ENCODE data around the gene ZFAND3.

ZFAND3 gene

DNA sequence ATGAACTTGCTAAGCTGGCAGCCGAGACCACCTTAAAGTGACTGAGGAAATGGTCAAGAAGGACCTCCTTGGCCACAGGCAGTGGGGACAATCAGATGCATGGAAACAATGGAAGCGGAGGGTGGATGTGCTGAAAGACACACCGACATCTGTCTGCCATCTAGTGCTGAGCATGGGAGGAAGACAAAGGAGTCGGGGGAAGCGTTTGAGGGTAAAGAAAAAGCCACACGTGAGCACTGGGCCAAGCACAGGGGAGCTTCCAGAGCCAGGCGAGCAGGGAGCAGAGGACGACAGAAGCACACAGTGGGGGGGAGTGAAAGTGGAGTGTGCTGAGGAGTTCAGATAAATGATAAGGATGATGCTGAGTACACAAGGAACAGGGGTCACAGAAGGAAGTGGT is 367.8 kb downstream of the ZFAND3 start:
- no peak for DNase-seq (ENCODE audit: low read depth)

DNA sequence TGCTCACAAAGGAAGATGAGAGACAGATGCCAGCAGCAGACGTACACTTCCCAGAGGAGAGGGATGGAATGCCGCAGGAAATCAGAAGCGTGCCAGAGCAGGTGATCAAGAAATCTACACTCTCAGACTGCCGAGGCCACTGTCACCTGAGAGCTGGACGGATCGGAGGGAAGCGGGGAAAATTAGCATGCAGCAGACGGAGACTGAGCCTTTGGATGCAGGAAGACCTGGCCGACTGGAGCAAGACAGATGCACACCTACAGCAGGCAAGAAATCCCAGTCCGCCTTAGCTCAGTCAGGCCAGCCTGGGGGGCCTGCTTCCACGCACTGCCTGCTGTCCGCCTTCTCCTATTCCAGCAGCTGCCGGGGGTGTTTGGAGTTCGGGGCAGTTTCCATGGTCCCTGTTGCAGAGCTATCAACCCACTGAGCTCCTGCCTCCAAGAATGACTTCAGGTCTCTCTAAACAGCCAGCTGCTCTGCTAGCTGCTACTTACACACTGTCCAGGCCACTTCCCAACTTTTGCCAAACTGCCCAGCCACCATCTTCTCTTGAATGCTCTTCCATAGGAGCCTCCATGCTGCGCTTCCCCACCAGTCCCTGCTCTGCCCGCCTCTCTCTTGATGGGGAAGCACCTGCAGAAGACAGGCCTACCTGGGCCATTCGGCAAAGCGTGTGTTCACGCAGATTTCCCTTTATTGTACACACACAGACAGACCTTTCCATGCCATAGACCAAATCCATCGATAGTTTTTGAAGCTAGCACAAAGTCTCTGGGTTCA is 368.5 kb downstream of the ZFAND3 start:
- DNase-seq (ENCODE audit: low read depth), result no peak

DNA sequence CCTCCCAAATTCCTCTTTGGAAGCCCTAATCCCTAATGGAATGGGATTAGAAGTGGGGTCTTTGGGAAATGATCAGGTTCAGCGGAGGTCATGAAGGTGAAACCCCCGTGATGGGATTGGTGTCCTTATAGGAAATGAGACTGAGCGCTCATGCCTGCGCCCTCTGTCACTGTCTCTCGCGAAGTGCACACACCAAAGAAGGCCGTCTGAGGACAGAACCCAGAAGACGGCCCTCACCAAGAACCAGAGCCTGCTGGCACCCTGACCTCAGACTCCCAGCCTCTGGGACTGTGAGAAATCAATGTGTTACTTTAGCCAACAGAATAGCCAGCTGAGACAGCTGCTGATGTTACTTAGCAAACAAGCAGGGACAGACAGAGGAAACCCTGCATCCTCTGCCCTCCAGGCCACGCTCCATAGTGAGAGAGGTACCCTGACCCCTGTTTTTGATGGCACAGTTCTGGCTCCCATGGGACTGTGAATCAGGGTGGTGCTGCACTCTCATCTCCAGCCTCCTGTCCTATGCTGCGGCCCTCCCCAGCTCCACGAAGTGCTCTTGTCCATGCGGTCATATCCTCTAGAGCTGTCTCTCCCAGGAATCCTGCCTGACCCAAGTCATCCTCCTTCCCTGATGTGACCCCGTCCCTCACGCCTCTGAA is 369.3 kb downstream of the ZFAND3 start:
- no peak for DNase-seq (ENCODE audit: low read depth)

DNA sequence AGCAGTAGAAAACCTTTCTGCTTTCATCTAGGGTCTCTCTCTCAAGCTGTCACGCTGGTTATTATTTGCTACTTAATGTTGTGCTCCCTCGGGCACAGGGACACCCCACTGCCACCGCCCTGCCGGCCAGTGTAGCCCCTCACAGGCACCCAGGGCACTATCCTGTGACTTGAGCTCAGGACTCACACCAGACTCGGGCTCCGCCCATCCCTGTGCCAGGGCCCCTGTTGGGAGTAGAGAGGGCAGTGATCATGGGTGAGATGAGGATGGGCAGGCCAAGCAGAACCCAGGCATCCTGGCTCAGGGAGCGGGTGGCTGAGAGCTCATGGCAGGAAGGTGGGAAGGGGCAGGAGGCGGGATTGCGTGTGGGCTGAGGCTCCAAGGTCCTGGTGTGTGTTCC is 371.9 kb downstream of the ZFAND3 start:
- no peak for DNase-seq (ENCODE audit: low read depth)

DNA sequence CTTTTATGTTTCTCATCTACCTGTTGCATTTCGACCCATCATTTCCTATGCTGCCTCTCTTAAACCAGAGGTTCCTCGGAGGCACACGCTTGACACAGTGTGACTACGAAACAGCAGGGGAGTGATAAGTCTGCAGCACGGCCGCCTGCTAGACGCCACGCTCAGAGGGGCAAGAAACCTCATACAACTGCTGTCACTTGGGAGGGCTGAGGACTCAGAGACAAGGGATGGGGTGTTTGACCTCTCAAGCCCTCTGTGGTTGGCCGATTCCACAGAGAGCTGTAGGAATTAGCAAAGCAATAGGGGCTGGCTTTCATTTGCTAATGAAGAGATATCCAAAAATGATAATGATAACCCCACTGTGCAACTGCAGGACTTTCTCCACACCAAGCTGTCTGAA is 372.5 kb downstream of the ZFAND3 start:
- DNase-seq (ENCODE audit: low read depth), result no peak

DNA sequence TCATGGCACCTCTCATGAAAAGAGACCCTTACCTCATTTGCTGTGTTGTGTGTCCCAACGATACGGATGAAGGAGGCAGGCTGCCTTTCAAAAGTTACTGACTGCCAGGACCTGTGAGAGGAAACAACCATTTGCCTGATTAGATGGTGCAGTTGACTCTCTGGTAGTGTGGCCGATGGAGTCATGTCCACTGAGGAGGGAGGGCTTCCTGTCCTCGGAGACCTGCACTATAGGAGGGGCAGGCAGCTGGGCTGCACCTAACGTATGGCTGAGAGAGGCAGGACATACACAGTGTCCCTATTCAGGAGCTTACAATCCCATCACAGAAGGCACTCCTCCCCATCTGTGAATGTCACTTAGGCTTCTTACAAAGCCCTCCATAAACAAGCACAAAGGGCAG is 373.0 kb downstream of the ZFAND3 start:
- DNase-seq (ENCODE audit: low read depth), result no peak

DNA sequence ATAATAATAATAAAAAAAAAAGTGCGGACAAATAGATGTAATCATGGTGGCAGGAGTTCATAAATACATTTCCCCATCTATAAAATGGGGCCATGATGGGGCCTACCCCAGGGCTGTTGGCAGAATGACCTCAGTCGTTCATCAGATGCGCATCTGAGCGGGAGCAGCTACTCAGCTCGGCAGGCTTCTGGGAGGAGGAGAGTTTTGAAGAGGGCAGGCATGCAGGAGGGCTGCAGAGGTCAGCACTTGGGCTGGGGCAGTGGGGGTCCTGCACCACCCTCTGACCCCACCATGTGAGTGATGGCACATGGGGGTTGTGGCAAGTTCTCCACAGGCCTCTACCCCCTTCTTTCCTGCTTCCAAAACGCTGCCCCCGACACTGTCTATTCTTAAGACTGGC is 373.5 kb downstream of the ZFAND3 start:
- no peak for DNase-seq (ENCODE audit: low read depth)

DNA sequence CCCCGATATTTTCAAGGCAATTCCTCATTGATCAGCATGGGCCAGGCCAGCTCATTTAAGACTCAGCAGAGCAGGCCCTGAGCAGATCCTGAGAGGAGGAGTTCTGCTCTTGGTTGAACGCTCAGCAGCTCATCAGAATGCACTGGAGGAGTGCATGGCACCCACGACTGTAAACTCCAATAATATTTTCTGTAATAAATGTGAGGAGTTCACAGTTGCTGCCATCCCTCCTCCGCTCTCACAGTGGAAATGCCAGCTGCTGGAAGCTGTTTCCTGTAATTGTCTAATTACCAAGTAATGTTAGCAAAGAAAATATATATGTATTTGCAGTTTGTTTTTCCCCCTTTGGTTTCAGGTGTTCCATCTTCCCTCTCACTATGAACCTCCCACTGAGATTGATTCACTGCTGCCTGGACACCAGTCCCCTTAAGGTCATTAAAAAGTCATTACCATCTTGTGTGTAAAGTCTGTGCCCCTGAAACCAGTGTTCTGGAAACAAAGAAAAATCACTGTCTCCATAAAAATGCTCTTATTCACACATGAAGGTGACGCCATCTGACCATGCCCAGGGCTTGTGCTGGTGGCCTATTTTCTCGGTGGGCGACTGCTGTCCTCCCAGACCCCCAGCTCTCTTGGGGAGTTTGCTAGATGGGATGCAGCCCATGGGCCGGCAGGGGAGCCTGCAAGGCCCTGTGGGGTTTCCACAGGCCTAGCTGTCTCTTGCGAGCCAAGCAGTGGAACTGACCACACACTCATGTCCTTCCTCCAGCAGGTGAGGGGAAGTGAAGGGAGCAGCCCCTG is 374.2 kb downstream of the ZFAND3 start:
- DNase-seq (ENCODE audit: low read depth), result no peak

DNA sequence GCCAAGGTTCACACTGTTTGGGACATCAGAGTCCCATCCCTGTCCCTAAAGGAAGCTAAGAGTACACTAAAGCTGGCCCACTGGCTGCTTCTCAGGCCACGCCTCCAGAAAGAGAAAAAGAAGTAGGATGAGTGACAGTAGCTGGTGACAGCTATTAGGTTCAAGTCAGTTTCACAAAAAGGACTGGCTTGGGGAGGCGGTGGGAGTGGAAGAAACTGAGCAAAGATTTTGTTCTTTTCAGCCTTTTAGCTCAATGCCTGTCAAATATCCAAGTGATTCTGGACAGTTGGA is 374.7 kb downstream of the ZFAND3 start:
- DNase-seq (ENCODE audit: low read depth), result no peak

DNA sequence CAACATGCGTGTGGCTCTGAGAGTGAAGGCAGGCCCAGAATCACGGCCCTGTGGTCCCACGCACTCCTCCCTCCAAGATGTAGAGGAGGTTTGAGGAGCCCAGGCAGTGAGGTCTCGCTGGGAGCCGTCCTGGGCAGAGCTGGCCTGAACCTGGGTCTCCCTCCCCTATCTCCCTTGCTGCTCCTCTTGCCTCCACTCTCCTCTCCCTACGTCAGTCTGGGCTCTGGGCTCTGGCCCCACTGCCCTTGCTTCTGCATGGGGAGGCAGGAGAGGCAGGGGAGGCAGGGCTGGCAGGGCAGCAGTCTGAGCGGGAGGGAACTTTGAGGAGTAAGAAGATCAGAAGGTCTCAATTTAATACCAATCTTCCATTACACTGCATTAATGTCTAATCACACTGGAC is 375.1 kb downstream of the ZFAND3 start:
- DNase-seq (ENCODE audit: low read depth), result no peak

DNA sequence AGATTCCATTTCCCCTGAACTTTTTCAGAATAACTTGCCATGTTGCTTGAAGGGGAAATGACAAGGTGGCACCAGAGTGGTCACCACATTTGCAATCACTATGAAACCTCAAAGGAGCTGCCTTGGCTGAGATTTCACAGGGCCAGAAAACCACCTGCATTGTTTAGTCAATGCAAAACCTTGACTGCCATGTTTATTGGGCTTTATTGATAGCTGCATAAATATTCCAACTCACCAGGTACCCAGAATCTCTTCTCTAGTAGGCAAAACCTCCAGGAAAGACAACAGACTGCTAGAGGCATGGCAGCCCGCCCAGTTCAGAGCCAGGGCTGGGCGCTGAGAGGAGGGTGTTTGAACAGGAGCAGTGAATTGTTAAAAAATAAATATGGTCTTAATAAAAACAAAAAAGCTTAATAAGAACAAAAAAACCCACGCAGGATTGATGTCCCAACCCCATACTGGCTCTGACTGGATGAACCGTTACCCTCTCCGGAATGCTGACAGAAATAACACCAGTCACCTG is 375.6 kb downstream of the ZFAND3 start:
- DNase-seq (ENCODE audit: low read depth), result no peak

DNA sequence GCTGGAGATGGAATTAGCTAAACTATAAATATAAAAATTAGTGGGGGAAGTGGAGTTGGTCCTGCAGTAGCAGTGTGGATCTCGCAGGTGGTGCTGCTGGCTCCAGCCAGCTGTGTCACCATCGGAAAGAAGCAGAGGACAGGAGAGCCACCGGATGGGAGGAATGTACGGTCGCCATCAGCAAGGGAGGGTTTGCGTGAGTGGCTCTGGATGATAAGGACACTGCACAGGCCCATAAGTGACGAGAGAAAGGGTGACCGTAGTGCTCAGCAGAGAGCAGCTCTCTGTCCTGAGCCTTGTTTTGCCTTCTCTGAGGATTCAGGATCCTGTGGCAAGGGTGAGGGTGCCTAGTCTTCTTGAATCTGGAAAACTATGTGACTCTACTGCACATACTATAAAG is 378.7 kb downstream of the ZFAND3 start:
- DNase-seq (ENCODE audit: low read depth), result no peak

Measured in activated T-helper 1 cell treated with Interleukin-2 at 50 U/mL for 16 hours (primary cell).